SIG-M5 (cell line): Measurements from ENCODE around the gene FARSB.

Source experiments
- DNase-seq: peaks from one replicate; lab custom pipeline; 2025; lab: John Stamatoyannopoulos, UW

The FARSB gene

GRCh38 chr2:222548992-222549391 is 106.9 kb downstream of the FARSB start:
- no peak for DNase-seq

- DNase-seq, result no peak
Measured at GRCh38 chr2:222547083-222547482, 108.8 kb downstream of the FARSB start.

GRCh38 chr2:222545823-222546795 is 109.8 kb downstream of the FARSB start:
- no peak for DNase-seq

- DNase-seq, result no peak
Measured at GRCh38 chr2:222544661-222545060, 111.2 kb downstream of the FARSB start.

GRCh38 chr2:222538535-222538934 is 117.4 kb downstream of the FARSB start:
- DNase-seq, result no peak

GRCh38 chr2:222535477-222535876 is 120.4 kb downstream of the FARSB start:
- DNase-seq, result no peak

GRCh38 chr2:222532315-222532714 is 123.6 kb downstream of the FARSB start:
- no peak for DNase-seq

GRCh38 chr2:222526480-222527277 is 129.2 kb downstream of the FARSB start:
- no peak for DNase-seq

GRCh38 chr2:222525811-222526210 is 130.1 kb downstream of the FARSB start:
- no peak for DNase-seq

- no peak for DNase-seq
Measured at GRCh38 chr2:222523783-222524544, 131.9 kb downstream of the FARSB start.

GRCh38 chr2:222522082-222522481 is 133.8 kb downstream of the FARSB start:
- no peak for DNase-seq

- DNase-seq, result no peak
Measured at GRCh38 chr2:222521099-222521498, 134.8 kb downstream of the FARSB start.
